GM23338 (cell line): ENCODE measurements around the gene HAPLN2. TPM values are rescaled to one million over a fixed set of nuclear protein-coding genes. Genes with fewer than 3 reads are reported as not detected.

Source experiments
- ATAC-seq: fragments of 200-7000 bp; cut with Tn5 transposase; 3 replicates; pipeline ENCODE4 v1.9.1; 2020
- DNase-seq: peaks from one replicate; pipeline ENCODE4 v3.0.0-alpha.2; 2015; ENCODE audit warnings: low spot score
- H2AFZ ChIP-seq: fragments of 200-600 bp; sonication (generic); 2 replicates; pipeline ENCODE4 v1.8.0; 2016; ENCODE audit warnings: antibody characterized with exemption, mild to moderate bottlenecking, moderate library complexity
- H3F3A ChIP-seq: fragments of 200-600 bp; sonication (generic); replicated peaks from 2 replicates; pipeline ENCODE4 v1.8.0; 2017; ENCODE audit warnings: antibody characterized with exemption, mixed run types, low read depth
- H3K27ac ChIP-seq: fragments of 200-600 bp; sonication (generic); 2 replicates; pipeline ENCODE4 v1.6.1; 2016; ENCODE audit warnings: low read depth
- H3K27me3 ChIP-seq: fragments of 200-600 bp; sonication (generic); 2 replicates; pipeline ENCODE4 v1.8.0; 2016; ENCODE audit warnings: mild to moderate bottlenecking, mixed run types, moderate library complexity; ENCODE audit not compliant: insufficient read depth
- H3K36me3 ChIP-seq: fragments of 200-600 bp; sonication (generic); 2 replicates; pipeline ENCODE4 v1.8.0; 2016; ENCODE audit warnings: mild to moderate bottlenecking; ENCODE audit not compliant: insufficient read depth
- H3K4me1 ChIP-seq: fragments of 200-600 bp; sonication (generic); 2 replicates; pipeline ENCODE4 v1.8.0; 2016; ENCODE audit warnings: mild to moderate bottlenecking, moderate library complexity; ENCODE audit not compliant: insufficient read depth
- H3K4me2 ChIP-seq: fragments of 200-600 bp; sonication (generic); 2 replicates; pipeline ENCODE4 v1.7.1; 2017; ENCODE audit warnings: mixed run types
- H3K4me3 ChIP-seq: fragments of 200-600 bp; sonication (generic); 2 replicates; pipeline ENCODE4 v1.6.1; 2016; ENCODE audit warnings: mixed run types
- H3K79me2 ChIP-seq: fragments of 200-600 bp; sonication (generic); replicated peaks from 2 replicates; pipeline ENCODE4 v1.8.0; 2017; ENCODE audit warnings: mild to moderate bottlenecking; ENCODE audit not compliant: insufficient read depth
- H3K9me2 ChIP-seq: fragments of 200-600 bp; sonication (generic); 2 replicates; pipeline ENCODE4 v1.8.0; 2017; ENCODE audit not compliant: insufficient read depth
- H4K20me1 ChIP-seq: fragments of 200-600 bp; sonication (generic); replicated peaks from 2 replicates; pipeline ENCODE4 v1.8.0; 2017; ENCODE audit warnings: mild to moderate bottlenecking; ENCODE audit not compliant: insufficient read depth
- H3K27ac Mint-ChIP-seq: 2 replicates; pipeline ENCODE4 v1.8.0; 2020; ENCODE audit warnings: inconsistent platforms, mild to moderate bottlenecking, moderate library complexity, mixed read lengths
- H3K27me3 Mint-ChIP-seq: 3 replicates; pipeline ENCODE4 v1.8.0; 2022; ENCODE audit warnings: low read depth, mild to moderate bottlenecking, moderate library complexity, mixed read lengths, inconsistent platforms; ENCODE audit not compliant: insufficient read depth, poor library complexity
- H3K36me3 Mint-ChIP-seq: 3 replicates; pipeline ENCODE4 v1.8.0; 2021; ENCODE audit warnings: low read depth, mild to moderate bottlenecking, inconsistent platforms, moderate library complexity, mixed read lengths
- H3K4me1 Mint-ChIP-seq: 3 replicates; pipeline ENCODE4 v1.8.0; 2020; ENCODE audit warnings: mild to moderate bottlenecking, inconsistent platforms, mixed read lengths
- H3K4me3 Mint-ChIP-seq: 3 replicates; pipeline ENCODE4 v1.8.0; 2021; ENCODE audit warnings: moderate library complexity, mild to moderate bottlenecking, inconsistent platforms, mixed read lengths
- H3K9me3 Mint-ChIP-seq: 3 replicates; pipeline ENCODE4 v1.8.0; 2020; ENCODE audit warnings: moderate library complexity, mild to moderate bottlenecking, inconsistent platforms, mixed read lengths
- CREB1 ChIP-seq: fragments of 250-450 bp; sonication (Bioruptor Pico); IDR thresholded peaks from 2 replicates; pipeline ENCODE4 v1.5.0; 2020; ENCODE audit warnings: low read depth, mild to moderate bottlenecking, moderate library complexity
- EZH2 ChIP-seq: fragments of 200-600 bp; sonication (generic); IDR thresholded peaks from one replicate; pipeline ENCODE4 v1.8.0; 2017; ENCODE audit warnings: antibody characterized with exemption, mild to moderate bottlenecking, low read depth; ENCODE audit not compliant: unreplicated experiment
- JUNB ChIP-seq: IDR thresholded peaks from one replicate; pipeline ENCODE4 v1.6.1; 2016; ENCODE audit warnings: antibody characterized with exemption; ENCODE audit not compliant: unreplicated experiment
- NANOG ChIP-seq: IDR thresholded peaks from 2 replicates; pipeline ENCODE4 v1.6.1; 2016; ENCODE audit warnings: antibody characterized with exemption, borderline replicate concordance
- POLR2AphosphoS5 ChIP-seq: IDR thresholded peaks from 2 replicates; pipeline ENCODE4 v1.6.1; 2016; ENCODE audit warnings: antibody characterized with exemption, low read depth
- STAT1 ChIP-seq: IDR thresholded peaks from one replicate; pipeline ENCODE4 v1.6.1; 2016; ENCODE audit warnings: antibody characterized with exemption; ENCODE audit not compliant: unreplicated experiment
- ZNF114 ChIP-seq: fragments of 250-450 bp; sonication (Bioruptor Pico); IDR thresholded peaks from 2 replicates; pipeline ENCODE4 v1.5.0; 2020; ENCODE audit warnings: mild to moderate bottlenecking, moderate library complexity
- ZNF331 ChIP-seq: fragments of 250-450 bp; sonication (Bioruptor Pico); IDR thresholded peaks from 2 replicates; pipeline ENCODE4 v1.5.0; 2020; ENCODE audit warnings: low read depth, mild to moderate bottlenecking, moderate library complexity
- polyA plus RNA-seq: library from polyadenylated mRNA; unstranded; fragments of >200 nt; fragmentation: Nextera tagmentation; extraction: Ambion mirVana; gene quantifications from 2 replicates; pipeline ENCODE4 v1.2.1, GENCODE V29; 2016
- total RNA-seq: library from RNA; depleted of rRNA; stranded (reverse); fragments of >200 nt; shearing (Covaris generic); gene quantifications from 2 replicates; pipeline ENCODE4 v1.2.3, GENCODE V29; 2014
- TF ChIP-seq, protein P1 (sequence below): IDR thresholded peaks from 2 replicates; pipeline ENCODE4 v1.6.1; 2016; ENCODE audit warnings: antibody characterized with exemption
- TF ChIP-seq, protein P2 (sequence below): fragments of 250-450 bp; sonication (Bioruptor Pico); IDR thresholded peaks from 2 replicates; pipeline ENCODE4 v1.5.0; 2020; ENCODE audit warnings: mild to moderate bottlenecking, moderate library complexity
- TF ChIP-seq, protein P3 (sequence below): IDR thresholded peaks from one replicate; pipeline ENCODE4 v1.6.1; 2018; ENCODE audit warnings: antibody characterized with exemption; ENCODE audit not compliant: unreplicated experiment
- TF ChIP-seq, protein P4 (sequence below), 2 experiments: fragments of 200-600 bp in 1 of 2; sonication (generic) in 1 of 2; conservative IDR thresholded peaks; 2 replicates each; pipeline versions ENCODE4 v1.5.1 to v1.6.1; 2016 to 2017; ENCODE audit warnings: antibody characterized with exemption in 2 of 2, low read depth in 2 of 2, mild to moderate bottlenecking in 2 of 2, moderate library complexity in 1 of 2

HAPLN2 gene
- total and polyA plus RNA-seq, 2 experiments from 2014 or later, result 0.53 TPM; not detected in 1

DNA sequence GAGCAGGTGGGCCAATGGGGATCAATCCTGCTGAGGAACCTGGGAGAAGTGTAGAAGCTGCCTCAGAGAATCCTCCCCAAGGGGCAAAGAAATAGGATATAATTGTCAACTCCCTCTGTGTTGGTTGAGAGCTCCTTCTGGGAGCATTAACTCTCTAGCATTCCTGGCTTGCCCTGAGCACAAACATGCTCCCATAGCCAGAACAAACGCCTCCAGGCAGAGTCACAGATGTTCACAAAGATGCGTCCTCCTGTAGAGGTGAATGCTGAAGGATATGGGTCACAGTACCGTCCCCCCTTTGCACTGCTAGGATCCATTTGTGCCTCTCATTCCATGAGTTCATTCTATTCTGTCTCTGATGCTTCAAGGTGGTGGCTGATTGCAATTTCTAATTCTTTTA is 13.1 kb downstream of the HAPLN2 start (continued):
- no peak for TF ChIP-seq EZH2
- TF ChIP-seq, protein P1, sequence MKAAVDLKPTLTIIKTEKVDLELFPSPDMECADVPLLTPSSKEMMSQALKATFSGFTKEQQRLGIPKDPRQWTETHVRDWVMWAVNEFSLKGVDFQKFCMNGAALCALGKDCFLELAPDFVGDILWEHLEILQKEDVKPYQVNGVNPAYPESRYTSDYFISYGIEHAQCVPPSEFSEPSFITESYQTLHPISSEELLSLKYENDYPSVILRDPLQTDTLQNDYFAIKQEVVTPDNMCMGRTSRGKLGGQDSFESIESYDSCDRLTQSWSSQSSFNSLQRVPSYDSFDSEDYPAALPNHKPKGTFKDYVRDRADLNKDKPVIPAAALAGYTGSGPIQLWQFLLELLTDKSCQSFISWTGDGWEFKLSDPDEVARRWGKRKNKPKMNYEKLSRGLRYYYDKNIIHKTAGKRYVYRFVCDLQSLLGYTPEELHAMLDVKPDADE, result no peak
- TF ChIP-seq STAT1, result no peak
- TF ChIP-seq ZNF331, result no peak
- TF ChIP-seq POLR2AphosphoS5, result no peak

DNA sequence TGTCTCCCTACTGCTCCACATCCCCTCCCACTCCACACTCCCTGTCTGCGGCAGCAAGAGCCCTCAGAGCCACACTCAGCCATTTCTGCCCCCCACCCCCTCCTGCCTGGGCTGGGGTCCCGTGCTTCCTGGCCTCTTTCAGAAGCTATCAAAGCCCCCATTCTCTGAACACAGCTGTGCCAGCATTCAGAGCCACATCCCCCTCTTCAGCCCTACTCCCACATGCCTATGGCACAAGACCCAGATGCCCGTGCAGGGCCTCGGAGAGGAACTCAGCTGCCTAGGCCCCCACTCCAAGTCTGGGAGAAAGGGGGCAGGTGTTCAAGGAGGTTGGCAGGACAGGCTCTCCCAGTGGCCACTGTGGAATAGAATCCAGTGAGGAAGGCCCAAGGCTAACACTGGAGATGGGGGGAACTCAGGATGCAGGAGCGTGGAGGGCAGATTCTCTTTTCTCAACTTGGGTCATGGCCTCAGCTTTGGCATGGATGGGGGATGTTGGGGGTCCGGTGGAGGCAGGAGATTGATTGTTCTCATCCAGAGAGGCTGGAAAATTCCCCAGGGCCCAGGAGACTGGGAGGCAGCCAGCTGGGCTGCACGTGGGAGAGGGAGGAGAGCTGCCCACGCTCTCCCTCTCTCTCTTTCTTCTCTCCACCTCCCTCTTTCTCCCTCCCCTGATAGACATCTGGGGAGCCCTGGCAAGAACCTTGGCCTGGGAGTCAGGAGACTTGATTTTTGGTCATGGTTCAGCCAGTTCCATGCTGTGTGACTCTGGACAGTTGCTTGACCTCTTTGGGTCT is 19.2 kb downstream of the HAPLN2 start:
- ATAC-seq, result no peak
- Histone ChIP-seq H3K79me2 (no peaks in the 10 kb centered on the region), H2AFZ (no peak overlapping the region), H3K9me2 (no peaks in the 10 kb centered on the region), H4K20me1 (no peaks in the 10 kb centered on the region), H3K4me3 (no peak overlapping the region), H3K27me3 (peaks cover 64% of the 10 kb centered on the region), H3K36me3 (no peaks in the 10 kb centered on the region), H3F3A (0 out of 2 replicates have a peak, but pooled peaks cover 9% of the 10 kb centered on the region), H3K4me1 (peaks cover 13% of the 10 kb centered on the region), H3K4me2 (no peak overlapping the region), H3K27ac (no peak overlapping the region)
- no peaks in the 10 kb centered on the region for H3K9me3 Mint-ChIP-seq
- peaks cover 32% of the 10 kb centered on the region for H3K4me1 Mint-ChIP-seq
- H3K27ac Mint-ChIP-seq, result no peak overlapping the region
- H3K27me3 Mint-ChIP-seq, result peaks cover 49% of the 10 kb centered on the region
- no peak overlapping the region for H3K4me3 Mint-ChIP-seq
- no peaks in the 10 kb centered on the region for H3K36me3 Mint-ChIP-seq
- DNase-seq, result no peak
- TF ChIP-seq CREB1 (CRISPR knock-in tag) (no peak), NANOG (no peak), POLR2AphosphoS5 (no peak), ZNF114 (CRISPR knock-in tag) (no peak), EZH2 (no peak), ZNF331 (no peak), STAT1 (no peak), JUNB (no peak)
- TF ChIP-seq, protein P2, sequence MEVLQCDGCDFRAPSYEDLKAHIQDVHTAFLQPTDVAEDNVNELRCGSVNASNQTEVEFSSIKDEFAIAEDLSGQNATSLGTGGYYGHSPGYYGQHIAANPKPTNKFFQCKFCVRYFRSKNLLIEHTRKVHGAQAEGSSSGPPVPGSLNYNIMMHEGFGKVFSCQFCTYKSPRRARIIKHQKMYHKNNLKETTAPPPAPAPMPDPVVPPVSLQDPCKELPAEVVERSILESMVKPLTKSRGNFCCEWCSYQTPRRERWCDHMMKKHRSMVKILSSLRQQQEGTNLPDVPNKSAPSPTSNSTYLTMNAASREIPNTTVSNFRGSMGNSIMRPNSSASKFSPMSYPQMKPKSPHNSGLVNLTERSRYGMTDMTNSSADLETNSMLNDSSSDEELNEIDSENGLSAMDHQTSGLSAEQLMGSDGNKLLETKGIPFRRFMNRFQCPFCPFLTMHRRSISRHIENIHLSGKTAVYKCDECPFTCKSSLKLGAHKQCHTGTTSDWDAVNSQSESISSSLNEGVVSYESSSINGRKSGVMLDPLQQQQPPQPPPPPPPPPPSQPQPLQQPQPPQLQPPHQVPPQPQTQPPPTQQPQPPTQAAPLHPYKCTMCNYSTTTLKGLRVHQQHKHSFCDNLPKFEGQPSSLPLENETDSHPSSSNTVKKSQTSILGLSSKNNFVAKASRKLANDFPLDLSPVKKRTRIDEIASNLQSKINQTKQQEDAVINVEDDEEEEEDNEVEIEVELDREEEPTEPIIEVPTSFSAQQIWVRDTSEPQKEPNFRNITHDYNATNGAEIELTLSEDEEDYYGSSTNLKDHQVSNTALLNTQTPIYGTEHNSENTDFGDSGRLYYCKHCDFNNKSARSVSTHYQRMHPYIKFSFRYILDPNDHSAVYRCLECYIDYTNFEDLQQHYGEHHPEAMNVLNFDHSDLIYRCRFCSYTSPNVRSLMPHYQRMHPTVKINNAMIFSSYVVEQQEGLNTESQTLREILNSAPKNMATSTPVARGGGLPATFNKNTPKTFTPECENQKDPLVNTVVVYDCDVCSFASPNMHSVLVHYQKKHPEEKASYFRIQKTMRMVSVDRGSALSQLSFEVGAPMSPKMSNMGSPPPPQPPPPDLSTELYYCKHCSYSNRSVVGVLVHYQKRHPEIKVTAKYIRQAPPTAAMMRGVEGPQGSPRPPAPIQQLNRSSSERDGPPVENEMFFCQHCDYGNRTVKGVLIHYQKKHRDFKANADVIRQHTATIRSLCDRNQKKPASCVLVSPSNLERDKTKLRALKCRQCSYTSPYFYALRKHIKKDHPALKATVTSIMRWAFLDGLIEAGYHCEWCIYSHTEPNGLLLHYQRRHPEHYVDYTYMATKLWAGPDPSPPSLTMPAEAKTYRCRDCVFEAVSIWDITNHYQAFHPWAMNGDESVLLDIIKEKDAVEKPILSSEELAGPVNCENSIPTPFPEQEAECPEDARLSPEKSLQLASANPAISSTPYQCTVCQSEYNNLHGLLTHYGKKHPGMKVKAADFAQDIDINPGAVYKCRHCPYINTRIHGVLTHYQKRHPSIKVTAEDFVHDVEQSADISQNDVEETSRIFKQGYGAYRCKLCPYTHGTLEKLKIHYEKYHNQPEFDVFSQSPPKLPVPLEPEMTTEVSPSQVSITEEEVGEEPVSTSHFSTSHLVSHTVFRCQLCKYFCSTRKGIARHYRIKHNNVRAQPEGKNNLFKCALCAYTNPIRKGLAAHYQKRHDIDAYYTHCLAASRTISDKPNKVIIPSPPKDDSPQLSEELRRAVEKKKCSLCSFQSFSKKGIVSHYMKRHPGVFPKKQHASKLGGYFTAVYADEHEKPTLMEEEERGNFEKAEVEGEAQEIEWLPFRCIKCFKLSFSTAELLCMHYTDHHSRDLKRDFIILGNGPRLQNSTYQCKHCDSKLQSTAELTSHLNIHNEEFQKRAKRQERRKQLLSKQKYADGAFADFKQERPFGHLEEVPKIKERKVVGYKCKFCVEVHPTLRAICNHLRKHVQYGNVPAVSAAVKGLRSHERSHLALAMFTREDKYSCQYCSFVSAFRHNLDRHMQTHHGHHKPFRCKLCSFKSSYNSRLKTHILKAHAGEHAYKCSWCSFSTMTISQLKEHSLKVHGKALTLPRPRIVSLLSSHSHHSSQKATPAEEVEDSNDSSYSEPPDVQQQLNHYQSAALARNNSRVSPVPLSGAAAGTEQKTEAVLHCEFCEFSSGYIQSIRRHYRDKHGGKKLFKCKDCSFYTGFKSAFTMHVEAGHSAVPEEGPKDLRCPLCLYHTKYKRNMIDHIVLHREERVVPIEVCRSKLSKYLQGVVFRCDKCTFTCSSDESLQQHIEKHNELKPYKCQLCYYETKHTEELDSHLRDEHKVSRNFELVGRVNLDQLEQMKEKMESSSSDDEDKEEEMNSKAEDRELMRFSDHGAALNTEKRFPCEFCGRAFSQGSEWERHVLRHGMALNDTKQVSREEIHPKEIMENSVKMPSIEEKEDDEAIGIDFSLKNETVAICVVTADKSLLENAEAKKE (CRISPR knock-in tag), result no peak
- TF ChIP-seq, protein P3, sequence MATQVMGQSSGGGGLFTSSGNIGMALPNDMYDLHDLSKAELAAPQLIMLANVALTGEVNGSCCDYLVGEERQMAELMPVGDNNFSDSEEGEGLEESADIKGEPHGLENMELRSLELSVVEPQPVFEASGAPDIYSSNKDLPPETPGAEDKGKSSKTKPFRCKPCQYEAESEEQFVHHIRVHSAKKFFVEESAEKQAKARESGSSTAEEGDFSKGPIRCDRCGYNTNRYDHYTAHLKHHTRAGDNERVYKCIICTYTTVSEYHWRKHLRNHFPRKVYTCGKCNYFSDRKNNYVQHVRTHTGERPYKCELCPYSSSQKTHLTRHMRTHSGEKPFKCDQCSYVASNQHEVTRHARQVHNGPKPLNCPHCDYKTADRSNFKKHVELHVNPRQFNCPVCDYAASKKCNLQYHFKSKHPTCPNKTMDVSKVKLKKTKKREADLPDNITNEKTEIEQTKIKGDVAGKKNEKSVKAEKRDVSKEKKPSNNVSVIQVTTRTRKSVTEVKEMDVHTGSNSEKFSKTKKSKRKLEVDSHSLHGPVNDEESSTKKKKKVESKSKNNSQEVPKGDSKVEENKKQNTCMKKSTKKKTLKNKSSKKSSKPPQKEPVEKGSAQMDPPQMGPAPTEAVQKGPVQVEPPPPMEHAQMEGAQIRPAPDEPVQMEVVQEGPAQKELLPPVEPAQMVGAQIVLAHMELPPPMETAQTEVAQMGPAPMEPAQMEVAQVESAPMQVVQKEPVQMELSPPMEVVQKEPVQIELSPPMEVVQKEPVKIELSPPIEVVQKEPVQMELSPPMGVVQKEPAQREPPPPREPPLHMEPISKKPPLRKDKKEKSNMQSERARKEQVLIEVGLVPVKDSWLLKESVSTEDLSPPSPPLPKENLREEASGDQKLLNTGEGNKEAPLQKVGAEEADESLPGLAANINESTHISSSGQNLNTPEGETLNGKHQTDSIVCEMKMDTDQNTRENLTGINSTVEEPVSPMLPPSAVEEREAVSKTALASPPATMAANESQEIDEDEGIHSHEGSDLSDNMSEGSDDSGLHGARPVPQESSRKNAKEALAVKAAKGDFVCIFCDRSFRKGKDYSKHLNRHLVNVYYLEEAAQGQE, result no peak
- TF ChIP-seq, protein P4, sequence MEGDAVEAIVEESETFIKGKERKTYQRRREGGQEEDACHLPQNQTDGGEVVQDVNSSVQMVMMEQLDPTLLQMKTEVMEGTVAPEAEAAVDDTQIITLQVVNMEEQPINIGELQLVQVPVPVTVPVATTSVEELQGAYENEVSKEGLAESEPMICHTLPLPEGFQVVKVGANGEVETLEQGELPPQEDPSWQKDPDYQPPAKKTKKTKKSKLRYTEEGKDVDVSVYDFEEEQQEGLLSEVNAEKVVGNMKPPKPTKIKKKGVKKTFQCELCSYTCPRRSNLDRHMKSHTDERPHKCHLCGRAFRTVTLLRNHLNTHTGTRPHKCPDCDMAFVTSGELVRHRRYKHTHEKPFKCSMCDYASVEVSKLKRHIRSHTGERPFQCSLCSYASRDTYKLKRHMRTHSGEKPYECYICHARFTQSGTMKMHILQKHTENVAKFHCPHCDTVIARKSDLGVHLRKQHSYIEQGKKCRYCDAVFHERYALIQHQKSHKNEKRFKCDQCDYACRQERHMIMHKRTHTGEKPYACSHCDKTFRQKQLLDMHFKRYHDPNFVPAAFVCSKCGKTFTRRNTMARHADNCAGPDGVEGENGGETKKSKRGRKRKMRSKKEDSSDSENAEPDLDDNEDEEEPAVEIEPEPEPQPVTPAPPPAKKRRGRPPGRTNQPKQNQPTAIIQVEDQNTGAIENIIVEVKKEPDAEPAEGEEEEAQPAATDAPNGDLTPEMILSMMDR (conservative IDR thresholded peaks at IDR 0.05; ENCODE audit: low read depth in 2 of 2), result no peak
